GM21526 (cell line): ENCODE measurements around the gene KATNIP.

Experiments used
- ATAC-seq: cut with Tn5 transposase; IDR thresholded peaks from one replicate; pipeline ENCODE4 v1.9.1; 2021; ENCODE audit warnings: moderate library complexity; ENCODE audit not compliant: unreplicated experiment, low FRiP score

KATNIP gene

GRCh38 chr16:27576729-27577128 lies 26.8 kb downstream of the KATNIP start:
- ATAC-seq, result no peak

DNA sequence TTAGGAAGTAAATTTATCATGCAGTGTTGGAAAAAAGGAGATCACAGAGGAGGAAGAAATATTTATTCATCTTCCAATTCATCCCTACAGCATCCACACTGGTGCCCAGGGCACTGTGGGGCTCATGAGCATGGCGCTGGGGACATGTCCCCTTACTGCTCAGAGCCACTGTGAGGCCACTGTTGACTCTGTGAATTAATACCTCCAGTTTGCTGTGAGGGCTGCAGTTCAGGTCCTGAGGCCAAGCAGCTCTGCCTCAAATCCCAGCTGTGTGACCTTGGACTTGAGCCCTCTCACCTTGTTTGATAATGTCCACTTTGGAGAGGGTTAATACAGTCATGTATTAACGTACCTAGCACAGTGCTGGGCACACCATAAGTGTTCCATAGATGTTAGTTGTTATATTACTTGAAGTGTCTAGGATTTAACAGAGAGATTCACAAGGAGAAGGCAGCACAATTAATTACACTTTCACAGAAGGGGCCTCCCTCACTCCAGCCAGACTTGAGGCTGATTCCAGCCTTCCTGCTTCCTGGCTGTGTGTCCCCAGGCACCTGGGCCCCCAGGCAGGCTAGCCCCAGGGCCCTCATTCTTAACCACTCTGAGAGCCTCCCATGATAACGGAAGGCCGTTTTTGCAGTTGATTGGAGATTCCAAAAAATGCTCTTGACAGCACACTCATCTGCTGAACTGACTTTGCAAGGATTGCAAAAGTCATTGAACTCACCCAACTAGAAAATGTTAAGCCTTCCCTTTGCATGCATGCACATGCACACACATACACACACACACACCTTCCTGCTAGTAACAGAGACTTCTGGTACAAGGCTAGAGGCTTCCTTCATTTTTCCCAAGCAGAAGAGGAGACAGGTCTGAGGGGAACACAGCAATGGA lies 29.4 kb downstream of the KATNIP start:
- ATAC-seq, result no peak

DNA sequence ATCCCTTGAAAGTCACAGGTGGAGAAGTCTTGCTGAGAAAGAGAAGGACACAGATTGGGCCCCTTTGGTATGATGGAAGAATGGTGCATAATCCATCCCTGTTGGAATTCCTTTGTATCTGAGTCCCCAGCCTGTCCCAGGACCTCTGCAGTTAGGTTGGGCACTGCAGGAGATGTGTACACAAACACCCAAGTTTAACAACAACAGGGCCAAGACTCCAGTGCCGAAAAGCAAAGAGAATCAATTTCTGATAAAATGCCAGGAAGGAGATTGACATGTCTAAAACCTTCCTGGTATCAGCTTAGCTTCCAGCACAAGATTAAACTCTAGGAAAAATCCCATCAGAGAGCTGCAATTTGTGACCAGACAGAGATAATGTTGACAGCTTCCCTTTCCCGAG lies 32.9 kb downstream of the KATNIP start:
- ATAC-seq, result no peak

DNA sequence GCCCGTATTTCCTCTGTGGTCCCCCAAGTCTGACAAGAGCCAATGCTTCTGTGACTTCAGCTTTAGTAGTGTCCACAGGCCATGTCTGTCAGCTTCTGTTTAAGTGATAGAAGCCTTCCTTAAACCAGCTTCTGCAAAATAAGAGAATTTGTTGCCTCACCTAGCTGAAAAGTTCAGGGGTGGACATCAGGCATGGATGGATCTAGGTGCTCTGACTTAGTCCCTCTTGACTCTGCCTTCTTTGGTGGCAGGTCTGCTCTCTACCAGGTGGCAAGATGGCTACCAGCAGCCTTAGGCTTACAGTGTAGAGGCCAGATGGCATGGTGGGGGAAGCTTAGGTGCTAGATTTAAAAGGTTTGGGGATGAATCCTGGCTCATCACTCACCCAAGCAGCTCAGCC lies 33.7 kb downstream of the KATNIP start:
- no peak for ATAC-seq

DNA sequence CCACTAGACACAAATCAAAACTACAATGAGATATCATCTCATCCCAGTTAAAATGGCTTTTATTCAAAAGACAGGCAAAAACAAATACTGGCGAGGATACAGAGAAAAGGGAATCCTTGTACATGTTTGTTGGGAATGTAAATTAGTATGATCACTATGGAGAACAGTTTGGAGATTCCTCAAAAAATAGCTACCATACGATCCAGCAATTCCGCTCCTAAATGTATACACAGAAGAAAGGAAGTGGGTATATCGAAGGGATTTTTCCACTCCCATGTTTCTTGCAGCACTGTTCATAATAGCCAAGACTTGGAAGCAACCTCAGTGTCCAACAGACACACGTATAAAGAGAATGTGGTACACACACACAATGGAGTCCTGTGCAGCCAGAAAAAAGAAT lies 35.3 kb downstream of the KATNIP start:
- ATAC-seq, result no peak

DNA sequence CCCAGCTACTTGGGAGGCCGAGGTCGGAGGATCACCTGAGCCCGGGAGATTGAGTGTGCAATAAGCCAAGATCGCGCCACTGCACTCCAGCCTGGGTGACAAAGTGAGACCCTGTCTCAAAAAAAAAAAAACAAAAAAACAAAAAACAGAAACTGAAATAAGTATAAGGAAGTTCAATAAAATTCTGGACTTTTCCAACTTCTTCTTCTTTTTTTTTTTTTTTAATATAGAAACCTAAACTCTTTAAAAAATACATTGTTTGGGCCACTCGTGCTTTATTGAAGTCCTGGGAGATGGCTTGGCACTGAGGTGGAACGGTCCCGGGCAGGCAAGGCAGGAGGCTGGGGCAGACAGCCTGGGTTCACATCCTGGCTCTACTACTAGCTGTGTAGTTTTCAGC lies 36.8 kb downstream of the KATNIP start:
- ATAC-seq, result no peak

DNA sequence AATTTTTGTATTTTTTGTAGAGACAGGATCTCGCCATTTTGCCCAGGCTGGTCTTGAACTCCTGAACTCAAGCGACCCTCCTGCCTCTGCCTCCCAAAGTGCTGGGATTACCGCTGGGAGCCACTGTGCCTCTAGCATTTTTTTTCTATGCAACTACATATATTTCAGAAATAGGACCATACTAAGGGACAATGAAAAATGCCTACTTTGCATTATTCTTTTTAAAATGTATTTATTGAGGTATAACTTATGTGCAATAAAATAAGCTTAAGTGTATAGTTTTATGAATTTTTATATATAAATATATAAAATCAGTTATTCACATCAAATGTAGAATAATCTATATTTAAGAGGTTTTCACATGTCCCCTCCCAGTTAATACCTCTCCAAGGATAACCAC lies 38.1 kb downstream of the KATNIP start:
- no peak for ATAC-seq

- no peak for ATAC-seq
Observed at GRCh38 chr16:27591837-27592236, 41.9 kb downstream of the KATNIP start.

- no peak for ATAC-seq
Observed at GRCh38 chr16:27595475-27595874, 45.5 kb downstream of the KATNIP start.

DNA sequence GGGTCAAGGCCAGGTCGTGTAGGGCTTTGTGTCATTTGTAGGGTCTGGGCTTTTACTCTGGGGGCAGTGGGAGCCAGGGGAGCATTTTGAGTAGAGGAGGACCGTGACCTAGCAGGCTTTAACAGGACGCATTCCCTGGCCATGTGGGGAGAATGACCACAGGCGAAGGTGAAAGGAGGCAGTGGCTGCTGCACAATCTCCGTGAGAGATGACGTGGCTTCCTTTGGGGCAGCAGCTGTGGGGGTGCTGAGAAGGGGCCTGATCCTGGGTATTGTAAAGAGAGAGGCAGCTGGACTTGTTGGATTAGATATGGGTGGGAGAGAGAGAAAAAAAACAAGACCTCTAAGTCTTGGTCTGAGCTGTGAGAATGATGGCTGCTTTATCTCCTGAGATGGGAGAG lies 46.0 kb downstream of the KATNIP start:
- no peak for ATAC-seq

DNA sequence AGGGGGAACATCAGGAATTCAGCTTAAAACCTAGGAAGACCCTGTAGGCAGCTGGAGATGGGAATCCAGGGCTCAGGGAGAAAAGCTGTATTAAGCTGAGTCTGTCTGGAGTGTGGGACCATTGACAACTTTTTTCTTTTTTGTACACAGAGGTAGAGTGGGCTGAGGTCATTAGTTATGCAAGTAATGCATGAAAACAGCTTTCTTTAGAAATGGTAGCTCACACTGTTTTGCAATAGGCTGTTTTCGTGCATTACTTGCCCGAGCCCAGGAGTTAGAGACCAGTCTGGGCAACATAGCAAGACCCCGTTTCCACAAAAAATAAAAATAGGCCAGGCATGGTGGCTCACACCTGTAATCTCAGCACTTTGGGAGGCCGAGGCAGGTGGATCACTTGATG lies 46.5 kb downstream of the KATNIP start:
- ATAC-seq, result no peak

DNA sequence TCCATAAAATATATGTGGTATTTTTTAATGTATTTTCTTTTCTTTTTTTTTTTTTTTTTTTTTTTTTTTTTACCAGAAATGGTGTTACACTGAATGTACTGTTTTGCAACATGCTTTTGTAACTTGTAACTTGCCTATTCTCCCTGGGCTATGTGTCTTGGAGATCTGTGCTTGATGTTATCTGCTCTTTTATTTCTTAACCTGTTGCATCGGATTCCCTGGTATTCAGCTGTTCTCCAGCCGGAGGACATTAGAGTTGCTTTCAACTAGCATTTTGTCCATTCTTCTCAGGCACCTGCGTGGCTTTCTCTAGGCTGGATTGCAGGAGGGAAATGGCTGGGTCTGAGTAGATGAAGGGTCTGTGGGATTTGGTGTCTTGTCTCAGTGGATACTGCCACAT lies 47.4 kb downstream of the KATNIP start:
- no peak for ATAC-seq

DNA sequence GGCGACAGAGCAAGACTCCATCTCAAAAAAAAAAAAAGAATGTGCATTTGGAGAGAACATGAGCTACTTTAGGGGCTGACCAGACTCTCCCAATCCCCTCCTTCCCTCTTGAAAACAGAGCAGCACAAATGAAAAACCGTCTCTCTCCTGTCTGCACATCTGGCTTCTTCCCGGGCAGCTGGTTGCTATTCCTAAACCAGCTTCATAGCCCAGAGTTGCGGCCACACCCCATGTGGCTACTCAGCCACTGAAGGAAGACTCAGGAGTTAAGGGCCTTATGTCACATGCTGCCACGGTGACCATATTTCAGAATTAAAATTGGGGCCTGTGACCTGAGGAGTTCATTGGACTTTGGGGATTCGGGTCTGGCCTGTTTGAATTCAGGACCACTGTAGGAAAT lies 48.3 kb downstream of the KATNIP start:
- ATAC-seq, result no peak

DNA sequence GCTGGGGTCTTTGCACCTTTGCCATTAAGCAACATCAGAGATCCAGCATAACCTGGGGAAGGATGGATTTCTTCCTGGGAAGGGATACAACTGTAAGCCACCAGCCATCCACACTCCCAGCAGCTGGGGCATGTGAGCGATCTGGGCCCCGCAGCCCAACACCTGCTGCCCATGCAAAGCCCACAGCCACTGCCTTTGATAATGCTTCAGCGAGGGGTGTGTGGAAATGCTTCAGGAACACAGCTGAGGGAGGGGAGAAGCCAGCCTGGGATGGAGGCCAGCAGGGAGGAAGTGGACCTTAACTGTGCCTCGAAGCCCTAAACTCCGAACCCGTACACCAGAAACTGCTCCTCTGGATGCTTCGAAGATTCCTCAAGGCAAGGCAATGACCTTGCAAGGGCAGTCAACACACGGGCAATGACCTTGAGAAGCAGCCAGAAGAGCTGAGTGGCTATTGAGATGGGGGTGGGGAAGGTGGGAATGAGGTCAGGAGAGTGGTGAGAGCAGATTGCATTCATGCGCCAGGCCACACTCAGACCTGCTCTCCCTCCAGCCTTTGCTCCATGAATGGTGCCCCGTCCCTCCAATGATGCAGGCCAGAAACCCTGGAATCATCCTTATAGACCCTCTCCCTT lies 49.1 kb downstream of the KATNIP start:
- no peak for ATAC-seq

GRCh38 chr16:27599606-27600005 lies 49.7 kb downstream of the KATNIP start:
- no peak for ATAC-seq
